HG03521 (cell line): ENCODE results near the gene SLC2A2.
"Not testable (repeated sequence)": the region's sequence is repeated elsewhere in the genome, so short reads cannot be mapped to it uniquely, and the experiment has no call there.

Experiments
- ATAC-seq: cut with Tn5 transposase; IDR thresholded peaks from one replicate; pipeline ENCODE4 v1.9.1; 2021; ENCODE audit warnings: mild to moderate bottlenecking, moderate library complexity; ENCODE audit not compliant: unreplicated experiment

Gene SLC2A2

DNA sequence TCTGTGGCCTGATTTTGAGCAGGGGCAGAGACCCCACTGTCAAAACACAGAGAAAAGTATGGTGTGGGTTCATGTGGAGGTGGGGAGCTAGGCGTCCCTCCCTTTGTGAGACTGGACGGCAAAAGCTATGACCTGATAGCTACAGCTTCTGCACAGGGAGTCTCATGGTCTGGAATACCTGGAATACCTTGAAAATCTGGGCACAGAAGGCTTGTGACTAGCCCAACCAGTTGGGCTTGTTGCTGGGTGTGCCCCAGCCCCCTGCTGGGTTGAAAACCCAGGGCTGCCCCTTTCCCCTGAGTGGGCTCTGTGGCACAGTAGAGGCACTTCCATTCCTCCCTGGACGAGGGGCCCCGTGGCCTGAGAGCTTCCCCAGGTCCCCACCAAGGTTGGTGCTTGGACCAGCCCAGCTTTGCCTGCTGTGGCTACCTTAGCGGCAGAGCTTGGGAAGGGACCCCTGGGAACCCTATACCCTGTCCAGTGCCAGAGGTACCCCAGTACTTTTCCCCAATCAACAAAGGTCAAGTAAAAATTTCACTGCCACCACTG lies 37.3 kb downstream of the SLC2A2 start:
- ATAC-seq, result no peak

DNA sequence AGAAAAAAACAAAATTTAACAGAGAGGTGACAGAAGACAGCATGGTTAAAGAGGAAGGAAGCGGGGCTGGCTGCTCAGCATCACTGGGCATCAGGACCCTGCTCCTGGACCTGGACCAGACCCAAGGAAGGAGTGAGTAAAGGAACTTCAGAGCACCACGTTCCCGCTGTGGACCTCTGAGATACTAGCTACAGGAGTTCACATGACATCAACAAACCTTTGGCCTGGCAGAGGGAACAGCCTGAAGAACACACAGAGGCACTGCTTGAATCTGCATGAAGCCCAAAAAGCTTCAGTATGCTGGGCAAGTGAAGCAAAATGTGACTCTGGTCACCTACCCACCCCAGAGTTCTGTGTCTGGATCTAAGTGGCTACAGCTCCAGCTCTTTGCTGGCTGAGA lies 38.1 kb downstream of the SLC2A2 start:
- no peak for ATAC-seq

GRCh38 chr3:170985304-170985703 lies 41.2 kb downstream of the SLC2A2 start:
- no peak for ATAC-seq

- peak; percentile 95 for ATAC-seq
These were observed 43.8 kb downstream of the SLC2A2 start for GRCh38 chr3:170982733-170983132.

- ATAC-seq, result no peak
These were observed 46.1 kb downstream of the SLC2A2 start for GRCh38 chr3:170980399-170980798.

- ATAC-seq, result no peak
These were observed 48.4 kb downstream of the SLC2A2 start for GRCh38 chr3:170977949-170978745.

- no peak for ATAC-seq
These were observed 50.4 kb downstream of the SLC2A2 start for GRCh38 chr3:170976190-170976519.

- ATAC-seq, result no peak
These were observed 51.0 kb downstream of the SLC2A2 start for GRCh38 chr3:170975283-170976189.

DNA sequence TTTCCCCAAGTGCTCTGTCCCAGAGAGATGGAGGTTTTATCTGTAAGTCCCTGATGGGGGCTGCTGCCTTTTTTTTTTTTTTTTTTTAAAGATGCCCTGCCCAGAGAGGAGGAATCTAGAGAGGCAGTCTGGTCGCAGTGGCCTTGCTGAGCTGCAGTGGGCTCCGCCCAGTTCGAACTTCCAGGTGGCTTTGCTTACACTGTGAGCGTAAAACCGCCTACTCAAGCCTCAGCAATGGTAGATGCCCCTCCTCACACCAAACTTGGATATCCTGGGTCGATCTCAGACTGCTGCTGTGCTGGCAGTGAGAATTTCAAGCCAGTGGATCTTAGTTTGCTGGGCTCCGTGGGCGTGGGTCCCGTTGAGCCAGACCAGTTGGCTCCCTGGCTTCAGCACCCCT lies 51.6 kb downstream of the SLC2A2 start:
- ATAC-seq, result no peak

DNA sequence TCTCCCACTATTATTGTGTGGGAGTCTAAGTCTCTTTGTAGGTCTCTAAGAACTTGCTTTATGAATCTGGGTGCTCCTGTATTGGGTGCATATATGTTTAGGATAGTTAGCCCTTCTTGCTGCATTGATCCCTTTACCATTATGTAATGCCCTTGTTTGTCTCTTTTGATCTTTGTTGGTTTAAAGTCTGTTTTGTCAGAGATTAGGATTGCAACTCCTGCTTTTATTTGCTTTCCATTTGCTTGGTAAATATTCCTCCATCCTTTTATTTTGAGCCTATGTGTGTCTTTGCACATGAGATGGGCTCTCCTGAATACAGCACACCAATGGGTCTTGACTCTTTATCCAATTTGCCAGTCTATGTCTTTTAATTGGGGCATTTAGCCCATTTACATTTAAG lies 53.6 kb downstream of the SLC2A2 start:
- ATAC-seq, result not testable (repeated sequence)

DNA sequence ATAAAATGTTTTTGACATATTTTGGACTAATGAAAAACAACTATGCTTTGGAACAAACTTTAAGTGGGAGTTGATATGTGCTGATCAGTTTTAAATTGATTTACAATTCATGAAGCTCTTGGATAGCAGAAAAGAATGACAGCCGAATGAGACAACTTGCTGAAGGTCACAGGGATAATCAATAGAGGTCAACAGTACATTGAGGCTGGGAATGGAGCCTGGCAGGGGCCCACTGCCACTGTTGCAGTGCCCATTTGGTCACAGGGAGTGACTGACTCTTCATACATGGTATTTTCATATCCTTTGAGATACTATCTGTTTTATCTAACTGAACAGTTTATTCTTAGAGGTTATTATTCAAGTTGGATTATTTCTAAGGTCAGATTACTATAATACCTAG lies 59.4 kb downstream of the SLC2A2 start:
- no peak for ATAC-seq

GRCh38 chr3:170966495-170966894 lies 60.0 kb downstream of the SLC2A2 start:
- no peak for ATAC-seq

DNA sequence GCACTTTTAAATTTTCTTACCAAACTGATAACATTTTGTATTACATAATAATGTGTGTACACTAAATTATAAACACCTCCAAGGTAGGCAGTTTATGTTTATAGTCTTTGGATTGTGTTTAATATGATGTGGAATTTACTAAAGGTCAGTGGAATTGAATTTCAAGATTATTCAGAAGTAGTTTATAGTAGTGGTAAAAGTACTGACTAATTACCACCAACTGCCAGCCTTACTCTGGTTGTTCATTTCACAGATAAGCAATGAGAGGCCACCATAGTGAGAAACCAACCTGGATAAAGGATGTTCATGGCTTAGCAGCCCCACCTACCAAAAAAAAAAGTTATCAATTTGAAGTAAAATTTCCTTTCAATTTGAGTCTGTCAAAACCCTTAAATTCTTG lies 64.1 kb downstream of the SLC2A2 start:
- no peak for ATAC-seq

- ATAC-seq, result no peak
These were observed 64.7 kb downstream of the SLC2A2 start for GRCh38 chr3:170961616-170962400.

DNA sequence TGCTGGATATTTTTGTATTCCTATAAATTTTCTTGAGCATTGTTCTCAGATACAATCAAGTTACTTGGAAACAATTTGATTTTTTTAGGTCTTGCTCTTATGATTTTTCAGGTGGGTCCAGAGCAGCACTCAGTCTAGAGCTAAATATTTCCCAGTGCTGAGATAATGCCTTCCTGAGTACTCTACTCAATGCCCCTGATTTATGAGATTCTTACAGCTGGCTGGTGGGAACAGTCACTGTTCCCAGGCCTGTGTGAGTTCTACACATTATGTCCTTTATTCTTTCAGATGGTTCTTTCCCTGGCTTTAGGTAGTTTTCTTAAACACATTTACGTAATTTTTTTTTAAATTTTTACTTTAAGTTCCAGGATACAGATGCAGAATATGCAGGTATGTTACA lies 67.1 kb downstream of the SLC2A2 start:
- no peak for ATAC-seq

DNA sequence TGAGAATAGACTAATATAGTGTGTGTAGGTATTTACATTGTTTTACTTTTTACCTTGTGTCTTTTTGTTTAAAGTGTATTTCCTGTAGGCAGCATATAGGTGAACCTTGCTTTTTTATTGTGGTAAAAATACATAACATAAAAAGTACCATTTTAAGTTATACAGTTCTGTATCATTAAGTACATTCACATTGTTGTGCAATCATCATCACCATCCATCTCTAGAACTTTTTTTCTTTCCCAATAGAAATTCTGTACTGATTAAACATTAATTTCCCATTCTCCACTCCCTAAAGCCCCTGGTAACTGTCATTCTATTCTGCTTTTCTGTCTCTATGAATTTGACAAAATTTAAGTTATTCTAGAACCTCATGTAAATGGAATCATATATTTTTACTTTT lies 69.9 kb downstream of the SLC2A2 start:
- no peak for ATAC-seq

DNA sequence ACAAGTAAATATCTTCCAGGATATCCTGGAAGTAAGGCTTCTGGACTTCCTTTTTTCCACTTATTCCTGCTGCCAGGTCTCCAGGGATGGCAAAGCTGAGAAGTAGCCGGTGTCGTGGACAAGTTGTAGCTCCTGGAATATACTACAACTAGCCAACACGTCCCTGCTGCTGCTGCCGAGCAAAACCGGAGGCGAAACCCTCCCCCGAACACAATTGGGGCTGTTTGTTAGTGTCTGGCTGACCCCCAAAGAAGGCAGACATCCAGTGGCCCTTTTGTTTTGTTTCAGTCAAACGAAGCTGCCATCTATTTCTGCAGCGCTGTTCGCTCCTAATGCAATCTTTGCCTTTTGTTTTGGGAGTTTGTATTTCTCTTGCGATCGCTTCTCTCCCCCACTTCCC lies 72.8 kb downstream of the SLC2A2 start:
- no peak for ATAC-seq

DNA sequence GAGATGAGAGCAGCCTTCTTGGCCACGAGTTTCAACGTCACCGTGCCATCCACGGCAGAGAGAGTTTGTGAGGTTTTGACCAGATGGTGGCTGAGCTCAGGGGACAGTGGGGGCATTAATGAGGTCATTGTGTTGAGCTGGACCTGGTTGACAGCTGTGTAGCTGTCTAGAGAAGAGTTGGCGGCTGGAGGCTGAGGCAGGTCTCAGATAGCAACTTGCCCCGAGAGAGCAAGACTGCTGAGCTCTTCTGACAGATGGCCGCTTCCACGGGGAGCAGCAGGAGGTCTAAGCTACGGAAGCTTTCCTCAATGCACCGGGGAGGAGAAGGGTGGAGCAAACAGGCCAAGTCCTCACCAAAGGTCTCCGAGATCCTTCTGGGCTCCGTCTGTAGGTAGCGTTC lies 73.3 kb downstream of the SLC2A2 start:
- ATAC-seq, result no peak

DNA sequence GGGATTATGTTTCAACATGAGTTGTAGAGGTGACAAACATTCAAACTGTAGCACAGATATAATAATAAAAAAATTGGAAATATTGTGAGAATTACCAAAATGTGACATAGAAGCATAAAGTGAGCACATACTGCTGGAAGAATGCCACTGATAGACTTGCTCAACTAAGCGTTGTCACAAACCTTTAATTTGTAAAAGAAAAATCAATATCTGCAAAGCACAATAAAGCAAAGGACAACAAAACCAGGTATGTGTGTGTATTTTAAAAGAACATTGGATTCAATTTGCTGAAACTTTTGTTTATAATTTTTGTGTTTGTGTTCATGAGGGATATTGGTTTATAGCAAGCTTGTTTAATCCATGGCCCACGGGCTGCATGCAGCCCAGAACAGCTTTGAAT lies 77.3 kb downstream of the SLC2A2 start:
- ATAC-seq, result no peak

GRCh38 chr3:170947018-170947769 lies 79.3 kb downstream of the SLC2A2 start:
- ATAC-seq, result no peak
